ENCODE measurements around the gene TTYH2.

Gene TTYH2

DNA sequence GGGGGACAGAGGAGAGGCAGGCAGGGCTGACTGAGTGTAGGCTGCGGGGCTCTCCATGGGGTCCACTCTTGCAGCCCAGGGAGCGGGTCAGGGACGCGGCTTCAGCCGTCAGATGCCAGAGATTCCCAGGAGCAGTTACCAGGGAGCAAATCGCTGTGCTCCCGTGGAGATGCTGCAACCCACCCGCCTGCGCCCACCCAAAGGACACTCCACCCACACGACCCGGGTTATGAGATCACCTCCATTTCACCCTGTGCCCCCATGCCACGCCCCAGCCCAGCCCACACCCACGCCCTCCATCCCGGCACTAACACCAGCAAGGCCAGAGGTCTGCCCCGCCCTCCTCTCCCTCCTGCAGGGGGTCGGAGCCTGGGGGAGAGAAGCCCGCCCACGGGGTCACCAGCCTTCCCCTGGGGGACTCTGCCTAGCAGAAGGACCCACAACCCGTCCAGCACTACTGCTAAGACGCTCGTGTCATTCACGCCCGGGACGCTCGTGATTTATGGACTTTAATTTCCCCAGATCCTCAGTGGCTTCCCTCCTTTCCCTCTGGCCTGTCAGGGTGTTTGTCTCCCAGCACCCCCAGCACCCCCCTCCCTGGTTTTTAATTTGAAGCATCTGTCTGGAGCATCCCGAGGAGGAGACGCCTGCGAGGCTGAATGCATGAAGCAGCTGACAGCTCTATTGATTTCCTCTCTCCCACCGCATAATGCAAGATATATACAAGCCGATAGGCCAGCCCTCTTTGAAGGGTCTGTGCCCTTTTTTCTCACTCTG, 16.6 kb upstream of the TTYH2 start:
- no peak for DNase-seq

- DNase-seq: no peak
Observed at GRCh38 chr17:74197801-74198200, 15.6 kb upstream of the TTYH2 start.

DNA sequence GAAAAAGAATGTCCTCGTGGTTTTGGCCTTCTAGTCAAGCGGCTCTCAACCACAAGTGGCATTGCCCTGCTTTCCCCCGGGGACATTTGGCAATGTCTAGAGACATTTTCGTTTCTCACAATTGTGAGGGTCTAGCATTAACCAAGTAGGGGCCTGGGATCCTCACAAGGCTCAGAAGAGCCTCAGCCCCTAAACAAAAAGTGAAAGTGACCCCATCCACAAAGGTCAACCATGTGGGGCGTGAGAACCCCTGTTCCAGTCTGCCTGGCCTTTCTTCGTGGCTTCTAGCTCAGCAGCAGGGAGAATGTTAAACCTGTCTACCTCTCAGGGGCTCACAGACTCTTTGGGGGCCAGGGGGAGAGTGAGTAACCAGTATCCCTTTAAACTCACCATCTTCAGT, 14.7 kb upstream of the TTYH2 start:
- DNase-seq: no peak

DNA sequence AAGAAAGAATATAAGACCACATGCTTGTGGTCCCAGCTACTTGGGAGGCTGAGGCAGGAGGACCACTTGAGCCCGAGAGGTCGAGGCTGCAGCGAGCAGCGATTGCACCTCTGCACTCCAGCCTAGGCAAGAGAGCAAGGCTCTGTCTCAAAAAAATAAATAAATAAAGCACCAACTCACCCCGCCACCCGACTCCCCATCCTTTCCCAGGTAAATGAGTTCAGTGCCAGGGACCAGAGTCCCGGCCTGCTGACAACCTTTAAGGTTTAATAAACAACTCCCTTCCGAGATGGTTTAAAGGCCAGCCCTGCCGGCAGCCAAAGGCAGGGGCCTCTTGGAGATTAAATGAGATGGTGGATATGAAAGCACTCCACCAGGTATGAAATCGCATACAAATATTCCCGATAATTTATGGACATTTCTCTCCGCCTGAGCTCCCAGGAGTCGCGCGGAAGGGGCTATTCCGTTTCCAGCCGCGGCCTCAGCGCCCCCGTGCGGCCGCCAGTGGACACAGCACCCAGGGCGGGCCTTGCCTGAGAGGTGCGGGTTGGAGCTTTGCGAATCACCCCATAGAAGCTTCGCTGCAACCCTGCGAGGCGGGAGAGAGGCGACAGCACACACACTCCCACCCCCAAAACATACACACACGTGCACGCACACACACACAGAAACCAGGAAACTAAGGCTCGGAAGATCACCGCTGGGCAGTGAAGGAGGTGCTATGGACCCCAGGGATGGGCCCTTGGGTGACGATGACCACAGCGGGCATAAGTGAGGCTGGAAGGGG, 13.9 kb upstream of the TTYH2 start:
- DNase-seq: peak; percentile 89

DNA sequence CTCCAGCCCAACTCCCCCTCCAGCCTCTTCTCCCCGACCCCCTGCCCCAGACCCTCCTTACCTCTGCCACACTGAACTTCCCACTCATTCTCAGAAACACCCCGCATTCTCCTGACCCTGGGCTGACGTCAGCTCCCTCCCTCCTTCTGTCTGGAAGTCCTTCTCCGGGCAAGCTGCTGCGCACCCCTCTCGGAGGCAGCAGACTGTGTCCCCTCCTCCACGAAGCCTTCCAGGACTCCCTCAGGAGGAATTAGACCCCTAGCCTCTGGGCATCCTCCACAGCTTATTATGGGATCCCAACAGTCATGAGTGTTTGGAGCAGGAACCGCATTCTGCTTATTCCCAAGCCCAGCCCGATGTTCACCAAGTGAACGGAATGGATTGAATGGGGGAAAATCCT, 13.3 kb upstream of the TTYH2 start:
- no peak for DNase-seq

DNA sequence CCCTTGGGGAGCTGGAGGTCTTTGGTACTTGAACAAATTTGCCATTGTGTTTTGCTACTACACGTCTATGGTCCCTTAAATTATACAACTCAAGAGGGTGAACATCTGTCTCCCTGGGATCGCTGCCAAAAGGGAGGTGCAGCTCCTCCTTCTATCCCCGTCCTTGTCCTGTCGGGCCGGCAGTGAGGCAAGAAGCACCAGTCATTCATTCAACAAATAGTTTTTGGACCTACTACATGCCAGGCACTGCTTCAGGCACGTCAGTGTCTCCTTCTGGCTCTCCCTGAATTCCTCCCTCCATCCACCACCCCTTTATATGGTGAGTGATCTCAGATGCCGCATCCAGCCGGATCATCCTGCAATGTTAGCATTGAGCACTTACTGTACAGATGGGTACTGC, 12.1 kb upstream of the TTYH2 start:
- no peak for DNase-seq

- DNase-seq: no peak
Observed at GRCh38 chr17:74201948-74202347, 11.4 kb upstream of the TTYH2 start.

DNA sequence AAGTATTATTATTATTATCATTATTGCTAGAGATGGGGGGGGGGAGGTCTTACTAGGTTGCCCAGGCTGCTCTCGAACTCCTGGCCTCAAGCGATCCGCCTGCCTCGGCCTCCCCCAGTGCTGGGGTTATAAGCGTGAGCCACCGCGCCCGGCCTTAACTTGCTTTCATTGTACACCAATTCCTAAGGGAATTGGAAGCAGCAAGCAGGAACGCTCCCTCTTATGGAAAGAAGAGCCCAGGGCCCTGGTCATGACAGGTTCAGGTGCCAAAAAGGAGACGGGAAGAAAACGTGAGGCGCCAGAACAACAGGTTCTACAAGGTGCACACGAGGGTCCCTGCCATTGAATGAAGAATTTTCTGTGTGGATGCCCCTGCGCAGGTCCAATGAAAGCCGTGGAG, 10.4 kb upstream of the TTYH2 start:
- no peak for DNase-seq

GRCh38 chr17:74203439-74204240, 9.7 kb upstream of the TTYH2 start, which contains the start of gene RPL38:
RPL38 (plus strand) TSS chr17:74203678; CDS start chr17:74203956, 278 bp downstream.
- DNase-seq: peak; percentile 99

DNA sequence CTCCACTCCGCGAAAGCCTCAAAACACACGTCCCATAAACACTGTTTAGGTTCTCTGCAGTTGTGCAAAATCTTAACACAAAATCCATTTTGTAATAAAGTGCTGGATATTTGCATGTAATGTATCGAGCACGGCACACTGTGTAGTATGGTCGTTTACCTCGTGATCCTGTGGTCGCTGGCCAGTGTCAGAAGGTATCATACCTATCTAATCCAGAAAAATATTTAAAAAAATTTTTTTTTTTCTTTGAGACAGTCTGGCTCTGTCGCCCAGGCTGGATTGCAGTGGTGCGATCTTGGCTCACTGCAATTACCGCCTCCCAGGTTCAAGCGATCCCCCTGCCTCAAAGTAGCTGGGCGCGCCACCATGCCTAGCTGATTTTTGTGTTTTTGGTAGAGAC, 8.9 kb upstream of the TTYH2 start:
- no peak for DNase-seq

GRCh38 chr17:74205274-74205673, 8.1 kb upstream of the TTYH2 start:
- no peak for DNase-seq

DNA sequence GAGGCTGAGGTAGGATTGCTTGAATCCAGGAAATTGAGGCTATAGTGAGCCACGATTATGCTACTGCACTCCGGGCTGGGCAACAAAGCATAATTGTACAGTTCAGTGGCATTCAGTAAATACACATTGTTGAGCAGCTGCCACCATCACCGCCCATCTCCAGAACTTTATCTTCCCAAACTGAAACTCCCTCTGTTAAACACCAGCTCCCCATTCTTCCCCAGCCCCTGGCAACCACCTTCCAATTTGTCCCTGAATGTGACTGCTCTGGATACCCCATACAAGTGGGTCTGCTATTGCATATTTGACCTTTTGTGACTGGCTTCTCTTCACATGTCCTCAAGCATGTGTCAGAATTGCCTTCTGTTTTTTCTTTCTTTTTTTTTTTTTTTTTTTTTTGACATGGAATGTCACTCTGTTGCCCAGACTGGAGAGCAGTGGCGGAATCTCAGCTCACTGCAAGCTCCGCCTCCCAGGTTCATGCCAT, 7.0 kb upstream of the TTYH2 start:
- DNase-seq: no peak

GRCh38 chr17:74210191-74211140, 2.9 kb upstream of the TTYH2 start:
- peak; percentile 94 for DNase-seq

DNA sequence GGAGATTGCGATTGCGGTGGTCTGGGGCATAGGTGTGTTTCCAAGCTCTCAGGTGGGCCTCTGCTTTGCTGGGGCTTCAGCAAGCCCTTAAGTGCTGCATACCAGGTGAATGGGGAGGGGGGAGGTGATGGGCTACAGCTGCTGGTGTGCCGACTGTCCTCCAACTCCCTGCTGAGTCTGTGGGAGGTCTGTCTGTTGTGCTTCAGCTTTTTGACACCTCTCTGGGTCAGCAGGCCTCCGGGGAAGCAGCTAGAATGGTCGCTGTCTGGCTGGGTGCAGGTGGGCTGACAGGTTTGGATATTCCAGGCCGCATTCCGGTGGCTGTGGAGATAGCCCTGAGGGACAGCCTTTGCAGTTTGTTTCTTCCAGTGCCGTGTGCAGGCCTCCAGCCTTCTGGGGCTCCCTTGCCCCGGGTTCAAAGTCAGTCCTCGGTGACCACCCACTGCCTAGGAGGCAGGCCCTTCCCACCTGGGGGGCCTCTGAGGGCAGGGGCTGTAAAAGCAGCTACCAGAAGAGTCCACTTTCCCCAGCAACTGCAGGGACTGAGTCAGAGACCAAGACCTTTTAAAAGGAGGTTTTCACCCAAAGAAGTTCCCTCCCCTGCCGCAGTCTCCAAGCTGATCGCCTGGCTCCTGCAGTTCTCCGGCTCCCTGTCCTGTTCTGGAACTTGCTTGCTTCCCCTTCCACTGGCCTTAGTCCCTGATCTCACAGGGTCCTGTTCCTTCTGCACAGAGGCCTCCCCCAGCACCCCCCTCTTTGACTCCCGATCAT, 2.0 kb upstream of the TTYH2 start:
- DNase-seq: no peak

GRCh38 chr17:74211912-74212208, 1.5 kb upstream of the TTYH2 start:
- no peak for DNase-seq

DNA sequence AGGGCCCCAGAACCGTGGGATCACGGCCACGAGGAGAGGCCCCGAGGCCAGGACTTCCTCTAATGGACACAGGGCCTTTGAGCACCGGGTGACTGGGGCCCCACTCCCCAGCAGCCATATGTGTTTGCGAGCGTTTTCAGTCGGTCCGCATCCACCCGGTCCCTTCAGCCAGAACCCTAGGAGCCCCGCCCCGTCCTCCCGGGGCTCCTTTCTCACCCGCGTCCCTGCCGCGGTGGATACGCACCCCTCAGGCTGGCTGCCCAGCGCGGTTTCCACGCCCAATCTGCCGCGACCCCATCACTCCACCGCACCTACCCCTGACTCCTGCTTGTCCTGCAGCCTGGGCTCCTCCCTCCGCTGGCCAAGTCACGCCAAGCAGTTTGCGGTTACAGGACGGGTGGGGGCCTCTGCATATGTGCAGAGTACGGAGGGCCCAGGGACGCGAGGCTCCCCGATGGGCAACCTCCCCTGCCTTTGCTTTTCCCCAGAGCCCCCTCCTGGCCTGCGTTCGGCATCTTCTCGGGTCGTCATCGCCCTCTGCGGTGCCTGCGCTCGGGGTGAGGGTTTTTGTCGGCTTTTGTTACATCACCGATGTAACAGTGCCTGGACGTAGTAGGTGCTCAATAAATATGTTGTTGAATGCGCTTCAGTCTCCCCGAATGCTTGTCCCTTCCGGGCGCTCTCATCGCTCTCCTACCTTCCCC, 1.0 kb upstream of the TTYH2 start:
- DNase-seq: peak; percentile 71

DNA sequence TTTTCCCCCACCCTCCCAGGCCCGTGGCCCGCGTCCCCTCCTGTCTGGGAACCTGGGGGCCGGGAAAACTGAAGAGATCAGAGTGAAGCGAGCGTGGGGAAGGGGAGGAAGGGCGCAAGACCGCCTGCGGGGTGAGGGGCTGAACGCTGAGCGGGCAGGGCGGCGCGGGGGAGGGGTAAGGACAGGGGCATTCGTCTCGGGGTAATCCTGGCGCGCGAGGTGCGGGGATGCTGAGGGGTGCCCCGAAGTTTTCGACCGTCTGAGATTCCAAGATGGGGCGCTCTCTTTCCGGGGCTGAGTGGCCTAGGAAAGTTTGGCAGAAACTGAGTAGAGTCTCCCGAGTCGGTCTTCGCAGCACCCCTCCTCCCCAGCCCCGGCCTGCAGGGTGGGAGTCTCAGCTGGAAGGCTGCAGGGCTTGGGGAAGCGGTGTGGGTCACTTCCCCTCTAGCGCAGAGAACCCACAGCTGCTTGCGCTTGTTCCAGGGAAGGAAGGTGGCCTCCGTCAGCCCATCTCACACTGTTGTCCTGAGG, 555 bp downstream of the TTYH2 start:
- no peak for DNase-seq

- DNase-seq: no peak
Observed at GRCh38 chr17:74214484-74215341, 1.3 kb downstream of the TTYH2 start.

- no peak for DNase-seq
Observed at GRCh38 chr17:74215342-74215727, 2.0 kb downstream of the TTYH2 start.

DNA sequence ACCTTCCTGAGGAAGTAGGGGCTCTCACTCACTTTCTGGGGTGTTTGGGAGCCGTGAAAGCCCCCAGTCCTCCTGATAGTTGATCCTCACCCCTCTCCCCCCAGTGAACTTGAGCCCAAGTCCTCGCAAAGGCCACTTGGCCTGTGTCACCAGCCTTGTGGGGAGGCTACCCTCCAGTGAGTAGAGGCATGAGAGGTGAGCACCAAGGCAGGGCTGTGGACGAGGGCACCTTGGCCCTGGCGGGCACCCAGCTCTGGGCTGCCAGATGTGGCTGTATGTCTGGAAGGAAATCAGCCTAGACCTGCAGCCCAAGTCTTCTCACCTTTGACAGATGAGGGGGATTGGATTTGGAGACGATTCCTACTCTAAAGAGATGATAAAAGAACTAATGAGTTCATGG, 3.1 kb downstream of the TTYH2 start:
- no peak for DNase-seq

All from activated effector memory CD4-positive, alpha-beta T cell treated with anti-CD3 and anti-CD28 coated beads, Interleukin-2, amount 50 U/mL, for 16 hours (primary cell).